SJCRH30 (cell line): Measurements from ENCODE around the gene ATF7. TPM values are rescaled to one million over a fixed set of nuclear protein-coding genes. Genes with fewer than 3 reads are reported as not detected.
"Not testable (repeated sequence)": the region's sequence is repeated elsewhere in the genome, so short reads cannot be mapped to it uniquely, and the experiment has no call there.

ENCODE experiments used
- DNase-seq, 2 experiments: peaks; one replicate each; pipeline ENCODE4 v3.0.0-alpha.2; 2015 to 2020
- H3K27ac ChIP-seq: fragments of 250-450 bp; sonication (Bioruptor Pico); 2 replicates; pipeline ENCODE4 v1.5.1; 2020; ENCODE audit warnings: mild to moderate bottlenecking, moderate library complexity
- H3K27me3 ChIP-seq: fragments of 250-450 bp; sonication (Bioruptor Pico); 2 replicates; pipeline ENCODE4 v1.5.1; 2020; ENCODE audit warnings: mild to moderate bottlenecking, moderate library complexity
- H3K36me3 ChIP-seq: fragments of 250-450 bp; sonication (Bioruptor Pico); 2 replicates; pipeline ENCODE4 v1.5.1; 2020; ENCODE audit warnings: mild to moderate bottlenecking, moderate library complexity
- H3K4me1 ChIP-seq: fragments of 250-450 bp; sonication (Bioruptor Pico); 2 replicates; pipeline ENCODE4 v1.5.1; 2020; ENCODE audit warnings: mild to moderate bottlenecking, moderate library complexity
- H3K4me3 ChIP-seq: fragments of 250-450 bp; sonication (Bioruptor Pico); 2 replicates; pipeline ENCODE4 v1.5.1; 2020; ENCODE audit warnings: mild to moderate bottlenecking, moderate library complexity
- H3K9me3 ChIP-seq: fragments of 250-450 bp; sonication (Bioruptor Pico); replicated peaks from 2 replicates; pipeline ENCODE4 v1.5.1; 2020; ENCODE audit warnings: mild to moderate bottlenecking, moderate library complexity
- total RNA-seq: library from RNA; depleted of rRNA; stranded (reverse); fragments of >200 nt; shearing (Covaris generic); gene quantifications from 2 replicates; pipeline ENCODE4 v1.2.3, GENCODE V29; 2014; rRNA removed

ATF7 gene
- 9.9 and 13.3 TPM in 2 replicates for total RNA-seq

DNA sequence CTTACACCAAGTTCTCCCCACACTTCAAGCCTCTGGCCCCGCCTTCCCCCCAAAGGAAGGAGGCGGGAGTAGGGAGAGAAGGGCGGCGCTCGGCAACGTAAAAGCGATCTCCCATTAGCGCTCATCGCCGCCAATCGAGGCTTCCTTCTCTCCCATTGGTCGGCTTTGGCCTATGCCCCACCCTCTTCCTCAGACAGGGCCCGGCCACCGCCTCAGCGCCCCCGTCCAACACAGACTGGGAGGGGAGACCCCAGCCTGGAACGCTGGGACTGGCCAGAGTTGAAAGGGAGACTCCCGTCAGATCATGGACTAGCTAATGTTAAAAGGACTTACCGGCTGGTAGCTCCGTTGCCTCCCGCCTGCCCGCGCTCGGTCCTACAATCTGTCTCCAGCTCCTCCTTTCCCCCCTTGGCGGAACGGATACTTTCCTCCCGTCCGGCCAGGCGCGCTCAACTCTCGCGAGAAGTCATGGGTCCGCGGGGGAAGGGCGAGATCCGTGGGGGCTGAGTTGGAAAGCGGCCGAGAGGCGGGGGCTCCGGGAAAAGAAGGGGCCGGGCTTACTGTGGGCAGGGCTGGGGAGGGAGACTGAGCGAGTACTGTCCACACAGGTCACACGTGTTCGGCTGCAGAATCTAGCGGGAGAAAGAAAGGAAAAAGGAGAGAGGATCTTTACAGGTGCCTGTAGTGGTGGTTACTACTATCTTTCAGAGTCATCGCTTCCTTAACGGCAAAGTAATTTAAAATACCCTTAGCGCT is at the start of gene ATF7:
Gene ATF7, minus strand, starts transcription at position 437 of the 756 bp plus-strand sequence. CDS start 25,382 bp downstream, outside the sequence.
- H3K4me3 ChIP-seq, result peak within 1 kb of the TSS; percentile 80
- H3K36me3 ChIP-seq, result no peaks in the 10 kb centered on the region
- peak within 1 kb of the TSS; percentile 97 for H3K27ac ChIP-seq
- DNase-seq, result peak; percentile 97 to 98
- H3K9me3 ChIP-seq, result no peaks in the 10 kb centered on the region
- H3K27me3 ChIP-seq, result no peaks in the 10 kb centered on the region
- H3K4me1 ChIP-seq, result peaks cover 11% of the 10 kb centered on the region

GRCh38 chr12:53674977-53675700 is 49.0 kb upstream of the ATF7 start:
- DNase-seq, result no peak
- H3K9me3 ChIP-seq, result no peaks in the 10 kb centered on the region
- H3K36me3 ChIP-seq, result peaks cover 26% of the 10 kb centered on the region
- H3K27ac ChIP-seq, result peak overlapping the region; percentile 82
- no peaks in the 10 kb centered on the region for H3K27me3 ChIP-seq
- peaks cover 5% of the 10 kb centered on the region; the same call in 1 of the 2 replicates for H3K4me1 ChIP-seq
- H3K4me3 ChIP-seq, result peak overlapping the region; percentile 75

- no peak overlapping the region for H3K27ac ChIP-seq
- H3K36me3 ChIP-seq, result peaks cover 62% of the 10 kb centered on the region
- no peak for DNase-seq
- no peak overlapping the region for H3K4me3 ChIP-seq
- H3K9me3 ChIP-seq, result no peaks in the 10 kb centered on the region
- no peaks in the 10 kb centered on the region for H3K4me1 ChIP-seq
- no peaks in the 10 kb centered on the region for H3K27me3 ChIP-seq
Observed at GRCh38 chr12:53670971-53671370, 44.8 kb upstream of the ATF7 start.

GRCh38 chr12:53670308-53670707 is 44.1 kb upstream of the ATF7 start:
- Histone ChIP-seq H3K4me3 (no peak overlapping the region), H3K36me3 (peaks cover 69% of the 10 kb centered on the region), H3K27ac (no peak overlapping the region), H3K9me3 (no peaks in the 10 kb centered on the region), H3K27me3 (no peaks in the 10 kb centered on the region), H3K4me1 (no peaks in the 10 kb centered on the region)
- no peak for DNase-seq

DNA sequence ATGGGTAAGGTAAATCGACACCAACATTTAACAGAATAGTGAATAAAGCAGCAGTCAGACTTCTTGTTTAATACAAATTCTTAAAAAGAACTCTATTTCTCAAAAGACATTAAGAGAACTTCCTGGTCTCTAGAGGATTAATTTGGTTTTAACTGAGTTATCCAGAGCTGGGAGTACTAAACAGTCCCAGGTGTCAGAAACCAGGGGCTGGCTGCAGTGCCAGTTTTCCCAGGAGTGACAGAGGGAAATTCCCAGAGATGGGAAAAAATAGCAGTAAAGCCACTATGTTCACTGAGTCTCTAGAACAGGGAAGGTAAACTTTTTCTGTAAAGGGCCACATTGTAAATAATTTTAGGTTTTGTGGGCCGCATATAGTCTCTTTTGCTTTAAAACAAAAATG is 40.9 kb upstream of the ATF7 start:
- no peak overlapping the region for H3K4me3 ChIP-seq
- H3K27ac ChIP-seq, result no peak overlapping the region
- peaks cover 82% of the 10 kb centered on the region for H3K36me3 ChIP-seq
- H3K4me1 ChIP-seq, result no peaks in the 10 kb centered on the region
- H3K27me3 ChIP-seq, result no peaks in the 10 kb centered on the region
- no peak for DNase-seq
- H3K9me3 ChIP-seq, result no peaks in the 10 kb centered on the region

GRCh38 chr12:53664936-53665335 is 38.8 kb upstream of the ATF7 start:
- no peaks in the 10 kb centered on the region for H3K27me3 ChIP-seq
- peaks cover 65% of the 10 kb centered on the region for H3K36me3 ChIP-seq
- H3K27ac ChIP-seq, result no peak overlapping the region
- H3K9me3 ChIP-seq, result no peaks in the 10 kb centered on the region
- H3K4me1 ChIP-seq, result peaks cover 5% of the 10 kb centered on the region
- DNase-seq, result no peak
- H3K4me3 ChIP-seq, result no peak overlapping the region

DNA sequence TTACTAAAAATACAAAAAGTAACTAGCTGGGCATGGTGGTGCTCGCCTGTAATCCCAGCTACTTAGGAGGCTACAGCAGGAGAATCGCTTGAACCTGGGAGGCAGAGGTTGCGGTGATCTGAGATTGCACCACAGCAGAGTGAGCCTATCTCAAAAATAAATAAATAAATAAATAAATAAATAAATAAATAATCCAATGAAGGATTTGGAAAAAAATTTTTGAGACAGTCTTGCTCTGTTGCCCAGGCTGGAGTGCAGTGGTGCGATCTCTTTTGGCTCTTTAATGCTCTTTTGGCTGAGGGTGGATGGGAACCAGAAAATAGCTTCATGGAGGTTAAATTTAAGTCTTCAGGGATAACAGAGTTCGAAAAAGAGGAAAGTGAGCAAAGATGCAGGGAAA is 38.0 kb upstream of the ATF7 start:
- H3K27ac ChIP-seq, result no peak overlapping the region
- peaks cover 57% of the 10 kb centered on the region for H3K36me3 ChIP-seq
- no peaks in the 10 kb centered on the region for H3K27me3 ChIP-seq
- no peak overlapping the region for H3K4me3 ChIP-seq
- H3K4me1 ChIP-seq, result peaks cover 13% of the 10 kb centered on the region
- no peaks in the 10 kb centered on the region for H3K9me3 ChIP-seq
- DNase-seq, result no peak

GRCh38 chr12:53660041-53660440 is 33.9 kb upstream of the ATF7 start:
- H3K27me3 ChIP-seq, result no peaks in the 10 kb centered on the region

GRCh38 chr12:53659571-53659981 is 33.4 kb upstream of the ATF7 start:
- Histone ChIP-seq H3K27me3 (no peaks in the 10 kb centered on the region), H3K36me3 (peaks cover 17% of the 10 kb centered on the region), H3K4me3 (peak overlapping the region; percentile 26), H3K4me1 (peaks cover 40% of the 10 kb centered on the region), H3K27ac (peak overlapping the region; percentile 80), H3K9me3 (no peaks in the 10 kb centered on the region)
- DNase-seq, result peak in 1 of 2 experiments; percentile 46

More at GRCh38 chr12:53660041-53660440, 33.9 kb upstream of the ATF7 start:
- peak overlapping the region; percentile 26 for H3K4me3 ChIP-seq
- peaks cover 40% of the 10 kb centered on the region for H3K4me1 ChIP-seq
- H3K9me3 ChIP-seq, result no peaks in the 10 kb centered on the region
- H3K27ac ChIP-seq, result peak overlapping the region; percentile 80
- H3K36me3 ChIP-seq, result peaks cover 21% of the 10 kb centered on the region
- DNase-seq, result peak in 1 of 2 experiments; percentile 25

- Histone ChIP-seq H3K4me3 (peak overlapping the region; percentile 26), H3K4me1 (peaks cover 40% of the 10 kb centered on the region), H3K36me3 (peaks cover 12% of the 10 kb centered on the region), H3K27ac (peak overlapping the region; percentile 80), H3K9me3 (no peaks in the 10 kb centered on the region), H3K27me3 (no peaks in the 10 kb centered on the region)
- DNase-seq, result peak; percentile 90 to 95
Observed at GRCh38 chr12:53659011-53659551, 32.9 kb upstream of the ATF7 start.

- Histone ChIP-seq H3K4me3 (no peak overlapping the region), H3K4me1 (peaks cover 42% of the 10 kb centered on the region), H3K9me3 (no peaks in the 10 kb centered on the region), H3K27ac (peak overlapping the region; percentile 27; the same call in 1 of the 2 replicates), H3K36me3 (no peaks in the 10 kb centered on the region; the same call in 1 of the 2 replicates), H3K27me3 (no peaks in the 10 kb centered on the region)
- DNase-seq, result peak; percentile 19 to 70
Observed at GRCh38 chr12:53657041-53657440, 30.9 kb upstream of the ATF7 start.

GRCh38 chr12:53653595-53653994 is 27.4 kb upstream of the ATF7 start:
- peaks cover 27% of the 10 kb centered on the region for H3K4me1 ChIP-seq
- no peaks in the 10 kb centered on the region for H3K9me3 ChIP-seq
- no peak overlapping the region for H3K4me3 ChIP-seq
- no peaks in the 10 kb centered on the region for H3K36me3 ChIP-seq
- H3K27ac ChIP-seq, result no peak overlapping the region
- DNase-seq, result no peak
- no peaks in the 10 kb centered on the region for H3K27me3 ChIP-seq

GRCh38 chr12:53652366-53652765 is 26.2 kb upstream of the ATF7 start:
- H3K4me3 ChIP-seq, result no peak overlapping the region

DNA sequence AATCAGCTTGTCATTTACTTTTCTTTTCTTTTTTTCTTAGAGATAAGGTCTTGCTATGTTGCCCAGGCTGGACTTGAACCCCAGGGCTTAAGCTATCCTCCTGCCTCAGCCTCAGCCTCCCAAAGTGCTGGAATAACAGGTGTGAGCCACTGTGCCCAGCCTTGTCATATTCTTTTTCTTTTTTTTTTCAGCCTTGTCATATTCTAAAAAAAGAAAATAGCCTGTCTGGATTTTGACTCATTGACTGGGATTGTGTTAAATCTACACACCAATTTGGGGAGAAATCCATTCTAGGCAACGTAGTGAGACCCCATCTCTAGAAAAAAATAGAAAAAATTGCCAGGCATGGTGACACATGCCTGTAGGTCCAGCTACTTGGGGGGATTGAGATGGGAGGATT is 25.6 kb upstream of the ATF7 start:
- DNase-seq, result no peak
- H3K27ac ChIP-seq, result no peak overlapping the region
- no peak overlapping the region for H3K4me3 ChIP-seq

More at GRCh38 chr12:53652366-53652765, 26.2 kb upstream of the ATF7 start:
- Histone ChIP-seq H3K9me3 (no peaks in the 10 kb centered on the region), H3K36me3 (no peaks in the 10 kb centered on the region), H3K4me1 (peaks cover 15% of the 10 kb centered on the region), H3K27me3 (no peaks in the 10 kb centered on the region), H3K27ac (no peak overlapping the region)
- no peak for DNase-seq

DNA sequence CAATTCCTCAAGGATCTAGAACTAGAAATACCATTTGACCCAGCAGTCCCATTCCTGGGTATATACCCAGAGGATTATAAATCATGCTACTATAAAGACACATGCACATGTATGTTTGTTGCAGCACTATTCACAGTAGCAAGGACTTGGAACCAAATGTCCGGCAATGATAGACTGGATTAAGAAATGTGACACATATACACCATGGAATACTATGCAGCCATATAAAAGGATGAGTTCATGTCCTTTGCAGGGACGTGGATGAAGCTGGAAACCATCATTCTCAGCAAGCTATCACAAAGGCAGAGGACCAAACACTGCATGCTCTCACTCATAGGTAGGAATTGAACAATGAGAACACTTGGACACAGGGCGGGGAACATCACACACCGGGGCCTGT is 20.1 kb upstream of the ATF7 start:
- not testable (repeated sequence) for H3K4me3 ChIP-seq, DNase-seq, H3K36me3 ChIP-seq

More for the DNA sequence above, 25.6 kb upstream of the ATF7 start:
- Histone ChIP-seq H3K4me1 (peaks cover 8% of the 10 kb centered on the region), H3K27me3 (no peaks in the 10 kb centered on the region), H3K36me3 (no peaks in the 10 kb centered on the region), H3K9me3 (no peaks in the 10 kb centered on the region)

More for the DNA sequence above, 20.1 kb upstream of the ATF7 start:
- H3K27me3 ChIP-seq, H3K4me1 ChIP-seq, H3K9me3 ChIP-seq, H3K27ac ChIP-seq: not testable (repeated sequence)
